ENCODE results near the gene SLC25A21.

Gene SLC25A21

GRCh38 chr14:37124614-37125013, 47.8 kb downstream of the SLC25A21 start:
- no peak for ATAC-seq
- TF ChIP-seq CREB5 (CRISPR knock-in tag; IDR thresholded peaks at IDR 0.05; ENCODE audit: low read depth): no peak
- no peak for TF ChIP-seq PPARA (CRISPR knock-in tag; IDR thresholded peaks at IDR 0.05; ENCODE audit: borderline replicate concordance)
- no peak for TF ChIP-seq ISL1 (CRISPR knock-in tag; IDR thresholded peaks at IDR 0.05)
- TF ChIP-seq ARNTL (CRISPR knock-in tag; IDR thresholded peaks at IDR 0.05; ENCODE audit: borderline replicate concordance, low read depth): no peak
- TF ChIP-seq TOX (CRISPR knock-in tag; IDR thresholded peaks at IDR 0.05; ENCODE audit: borderline replicate concordance): no peak
- TF ChIP-seq ESRRG (CRISPR knock-in tag; IDR thresholded peaks at IDR 0.05): no peak
- no peak for TF ChIP-seq GLIS3 (CRISPR knock-in tag; IDR thresholded peaks at IDR 0.05)
- no peak for TF ChIP-seq PATZ1 (CRISPR knock-in tag; IDR thresholded peaks at IDR 0.05; ENCODE audit: borderline replicate concordance)
- no peak for TF ChIP-seq CSRNP3 (CRISPR knock-in tag; IDR thresholded peaks at IDR 0.05)

- TF ChIP-seq ZNF8 (CRISPR knock-in tag; IDR thresholded peaks at IDR 0.05) (no peak), SNAI2 (CRISPR knock-in tag; IDR thresholded peaks at IDR 0.05) (no peak), CREB5 (CRISPR knock-in tag; IDR thresholded peaks at IDR 0.05; ENCODE audit: low read depth) (no peak), RARB (CRISPR knock-in tag; IDR thresholded peaks at IDR 0.05) (no peak), ARNTL (CRISPR knock-in tag; IDR thresholded peaks at IDR 0.05; ENCODE audit: borderline replicate concordance, low read depth) (no peak), BACH2 (CRISPR knock-in tag; IDR thresholded peaks at IDR 0.05; ENCODE audit: borderline replicate concordance) (no peak), GLIS3 (CRISPR knock-in tag; IDR thresholded peaks at IDR 0.05) (no peak), TOX (CRISPR knock-in tag; IDR thresholded peaks at IDR 0.05; ENCODE audit: borderline replicate concordance) (no peak), ISL1 (CRISPR knock-in tag; IDR thresholded peaks at IDR 0.05) (no peak), ZC3H10 (CRISPR knock-in tag; IDR thresholded peaks at IDR 0.05) (no peak), ESRRG (CRISPR knock-in tag; IDR thresholded peaks at IDR 0.05) (no peak), CSDC2 (CRISPR knock-in tag; IDR thresholded peaks at IDR 0.05) (no peak), TSHZ2 (CRISPR knock-in tag; IDR thresholded peaks at IDR 0.05) (no peak)
- ATAC-seq: no peak
Observed at GRCh38 chr14:37122919-37123639, 49.3 kb downstream of the SLC25A21 start.

- no peak for ATAC-seq
- TF ChIP-seq ARNTL (CRISPR knock-in tag; IDR thresholded peaks at IDR 0.05; ENCODE audit: borderline replicate concordance, low read depth): no peak
- no peak for TF ChIP-seq RARB (CRISPR knock-in tag; IDR thresholded peaks at IDR 0.05)
- TF ChIP-seq PATZ1 (CRISPR knock-in tag; IDR thresholded peaks at IDR 0.05; ENCODE audit: borderline replicate concordance): no peak
- TF ChIP-seq ZC3H10 (CRISPR knock-in tag; IDR thresholded peaks at IDR 0.05): no peak
- TF ChIP-seq TSHZ2 (CRISPR knock-in tag; IDR thresholded peaks at IDR 0.05): no peak
- no peak for TF ChIP-seq OSR1 (CRISPR knock-in tag; IDR thresholded peaks at IDR 0.05)
- TF ChIP-seq CSDC2 (CRISPR knock-in tag; IDR thresholded peaks at IDR 0.05): no peak
- no peak for TF ChIP-seq POU6F1 (CRISPR knock-in tag; IDR thresholded peaks at IDR 0.05; ENCODE audit: borderline replicate concordance, low read depth)
- no peak for TF ChIP-seq GLIS3 (CRISPR knock-in tag; IDR thresholded peaks at IDR 0.05)
Observed at GRCh38 chr14:37122288-37122687, 50.1 kb downstream of the SLC25A21 start.
